ENCODE data around the gene PTPRD. TPM values are rescaled to one million over a fixed set of nuclear protein-coding genes. Genes with fewer than 3 reads are reported as not detected.
"Not testable (repeated sequence)": the region's sequence is repeated elsewhere in the genome, so short reads cannot be mapped to it uniquely, and the experiment has no call there.

PTPRD gene
- total and polyA plus RNA-seq, 9 donors, result 16.2 to 231 (median 85.8) TPM

DNA sequence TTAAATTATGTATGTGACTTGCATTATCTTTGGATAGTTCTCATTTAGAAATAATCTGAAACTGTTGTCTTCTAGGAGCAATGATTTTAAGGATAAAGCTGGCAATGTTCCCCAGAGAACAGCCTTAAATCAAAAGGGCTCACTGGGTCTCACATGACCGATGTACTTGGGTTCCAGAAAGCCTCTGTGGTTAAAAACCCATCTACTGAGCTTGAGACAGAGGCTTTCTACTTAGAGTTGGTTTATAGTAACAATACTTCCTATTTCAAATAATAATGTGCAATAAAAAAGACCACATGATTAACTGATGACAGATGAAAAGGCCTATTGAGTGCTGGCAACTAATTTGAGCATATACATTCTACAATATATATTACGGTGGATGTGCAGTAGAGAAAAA is 1143.5 kb downstream of the PTPRD start:
- TF ChIP-seq, protein P1, sequence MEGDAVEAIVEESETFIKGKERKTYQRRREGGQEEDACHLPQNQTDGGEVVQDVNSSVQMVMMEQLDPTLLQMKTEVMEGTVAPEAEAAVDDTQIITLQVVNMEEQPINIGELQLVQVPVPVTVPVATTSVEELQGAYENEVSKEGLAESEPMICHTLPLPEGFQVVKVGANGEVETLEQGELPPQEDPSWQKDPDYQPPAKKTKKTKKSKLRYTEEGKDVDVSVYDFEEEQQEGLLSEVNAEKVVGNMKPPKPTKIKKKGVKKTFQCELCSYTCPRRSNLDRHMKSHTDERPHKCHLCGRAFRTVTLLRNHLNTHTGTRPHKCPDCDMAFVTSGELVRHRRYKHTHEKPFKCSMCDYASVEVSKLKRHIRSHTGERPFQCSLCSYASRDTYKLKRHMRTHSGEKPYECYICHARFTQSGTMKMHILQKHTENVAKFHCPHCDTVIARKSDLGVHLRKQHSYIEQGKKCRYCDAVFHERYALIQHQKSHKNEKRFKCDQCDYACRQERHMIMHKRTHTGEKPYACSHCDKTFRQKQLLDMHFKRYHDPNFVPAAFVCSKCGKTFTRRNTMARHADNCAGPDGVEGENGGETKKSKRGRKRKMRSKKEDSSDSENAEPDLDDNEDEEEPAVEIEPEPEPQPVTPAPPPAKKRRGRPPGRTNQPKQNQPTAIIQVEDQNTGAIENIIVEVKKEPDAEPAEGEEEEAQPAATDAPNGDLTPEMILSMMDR (IDR thresholded peaks at IDR 0.05), result no peak
- TF ChIP-seq POLR2A (IDR thresholded peaks at IDR 0.05), result no peak
- no peak for TF ChIP-seq EP300 (IDR thresholded peaks at IDR 0.05)

DNA sequence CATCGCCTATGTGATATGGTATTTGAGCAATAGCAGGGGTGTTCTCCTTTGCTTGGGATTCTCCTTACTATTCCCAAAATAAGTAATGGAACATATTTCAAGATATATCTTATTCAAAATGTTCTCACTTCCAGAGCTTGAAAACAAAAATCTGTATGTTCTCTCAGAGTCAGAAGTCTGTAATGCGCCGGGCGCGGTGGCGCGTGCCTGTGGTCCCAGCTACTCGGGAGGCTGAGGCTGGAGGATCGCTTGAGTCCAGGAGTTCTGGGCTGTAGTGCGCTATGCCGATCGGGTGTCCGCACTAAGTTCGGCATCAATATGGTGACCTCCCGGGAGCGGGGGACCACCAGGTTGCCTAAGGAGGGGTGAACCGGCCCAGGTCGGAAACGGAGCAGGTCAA is 1170.9 kb downstream of the PTPRD start:
- not testable (repeated sequence) for DNase-seq; H3K4me1 ChIP-seq (ENCODE audit: insufficient read depth); H3K27ac ChIP-seq; H3K36me3 ChIP-seq; H3K9me3 ChIP-seq; H3K27me3 ChIP-seq; H3K4me3 ChIP-seq
- intact Hi-C loops (cut with DNase I), result loop anchor here in 1 of 4 donors (5.0 kb wide), 1 partner anchor 230 kb away; no protein-coding TSS in a partner anchor
- WGBS, 3 donors, result 93 to 95% (median 94%) methylated on average over 16 to 19 of the region's 19 CpGs

More for the DNA sequence above, 1143.5 kb downstream of the PTPRD start:
- Histone ChIP-seq H3K9me3 (no peaks in the 10 kb centered on the region), H3K4me3 (no peak overlapping the region), H3K36me3 (no peaks in the 10 kb centered on the region), H3K27ac (no peak overlapping the region), H3K27me3 (no peaks in the 10 kb centered on the region), H3K4me1 (ENCODE audit: insufficient read depth) (no peaks in the 10 kb centered on the region)
- 85 to 92% (median 87%) methylated on average over 2 of the region's 2 CpGs for WGBS, 3 donors
- intact Hi-C loops (cut with DNase I), result no loop called here
- DNase-seq, result no peak

DNA sequence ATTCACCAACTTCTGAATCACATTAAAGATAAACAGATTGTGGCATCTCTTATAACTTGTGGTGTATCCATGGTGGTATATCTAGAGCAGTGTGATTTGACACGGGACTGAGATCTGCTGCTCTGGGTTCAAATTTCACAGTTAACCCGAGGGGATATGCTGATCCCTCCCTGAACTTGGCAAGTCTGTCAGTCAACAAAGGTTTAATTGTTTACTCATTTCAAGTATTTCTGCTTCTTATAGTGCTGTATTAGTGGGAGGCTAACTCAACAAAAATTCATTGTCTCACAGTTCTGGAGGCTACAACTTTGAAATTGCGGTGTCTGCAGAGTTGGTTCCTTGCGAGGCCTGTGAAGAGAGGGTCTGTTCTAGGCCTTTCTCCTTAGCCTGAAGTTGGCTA is 1175.2 kb downstream of the PTPRD start:
- no peaks in the 10 kb centered on the region for H3K9me3 ChIP-seq
- no peaks in the 10 kb centered on the region for H3K27me3 ChIP-seq
- H3K4me3 ChIP-seq, result no peak overlapping the region
- no peak overlapping the region for H3K27ac ChIP-seq
- no peaks in the 10 kb centered on the region for H3K36me3 ChIP-seq
- TF ChIP-seq, protein P1 (IDR thresholded peaks at IDR 0.05), result no peak
- TF ChIP-seq POLR2A (IDR thresholded peaks at IDR 0.05), result no peak
- WGBS, 3 donors, result 84 to 93% (median 91%) methylated on average over 4 of the region's 4 CpGs
- intact Hi-C loops (cut with DNase I), result no loop called here
- H3K4me1 ChIP-seq (ENCODE audit: insufficient read depth), result no peaks in the 10 kb centered on the region
- DNase-seq, result no peak

DNA sequence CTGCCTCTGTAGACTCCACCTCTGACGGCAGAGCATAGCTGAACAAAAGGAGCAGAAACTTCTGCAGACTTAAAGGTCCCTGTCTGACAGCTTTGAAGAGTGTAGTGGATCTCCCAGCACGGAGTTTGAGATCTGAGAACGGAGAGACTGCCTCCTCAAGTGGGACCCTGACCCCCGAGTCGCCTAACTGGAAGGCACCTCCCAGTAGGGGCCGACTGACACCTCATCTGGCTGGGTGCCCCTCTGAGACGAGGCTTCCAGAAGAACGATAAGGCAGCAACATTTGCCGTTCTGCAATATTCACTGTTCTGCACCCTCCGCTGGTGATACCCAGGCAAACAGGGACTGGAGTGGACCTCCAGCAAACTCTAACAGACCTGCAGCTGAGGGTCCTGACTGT is 1186.3 kb downstream of the PTPRD start:
- DNase-seq; H3K27me3 ChIP-seq; H3K36me3 ChIP-seq; H3K9me3 ChIP-seq; H3K27ac ChIP-seq; intact Hi-C loops (cut with DNase I); H3K4me1 ChIP-seq (ENCODE audit: insufficient read depth); H3K4me3 ChIP-seq: not testable (repeated sequence)
- 92 to 95% (median 93%) methylated on average over 10 of the region's 10 CpGs for WGBS, 3 donors

DNA sequence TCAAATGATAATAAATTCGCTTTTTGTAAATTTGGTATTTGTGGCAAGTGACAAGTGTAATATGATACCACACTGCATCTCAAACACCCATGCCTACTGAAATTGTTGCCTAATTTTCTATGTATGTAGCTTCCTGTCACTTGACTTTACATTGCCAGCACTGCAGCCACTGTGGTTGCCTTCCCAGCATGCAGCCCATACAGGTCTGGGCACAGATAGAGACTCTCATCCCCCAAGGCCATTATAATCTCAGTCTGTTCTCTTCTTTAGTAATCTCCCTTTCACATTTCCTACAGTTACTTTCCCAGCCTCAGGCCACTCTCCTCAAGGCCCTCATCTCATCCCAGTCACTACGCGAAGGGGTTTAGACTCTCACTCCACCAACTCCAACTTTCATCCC is 1200.6 kb downstream of the PTPRD start:
- H3K4me3 ChIP-seq, result no peak overlapping the region
- H3K36me3 ChIP-seq, result no peaks in the 10 kb centered on the region
- no peaks in the 10 kb centered on the region for H3K9me3 ChIP-seq
- no peak for TF ChIP-seq EP300 (IDR thresholded peaks at IDR 0.05)
- TF ChIP-seq POLR2A (IDR thresholded peaks at IDR 0.05), result no peak
- TF ChIP-seq, protein P1 (IDR thresholded peaks at IDR 0.05), result no peak
- H3K27me3 ChIP-seq, result no peaks in the 10 kb centered on the region
- no peak for DNase-seq
- no peak overlapping the region for H3K27ac ChIP-seq
- 94 to 98% (median 95%) methylated on average over 3 of the region's 3 CpGs for WGBS, 3 donors
- no peaks in the 10 kb centered on the region for H3K4me1 ChIP-seq (ENCODE audit: insufficient read depth)
- intact Hi-C loops (cut with DNase I), result loop anchor here in 1 of 4 donors (10.0 kb wide), 1 partner anchor 243 kb away; no protein-coding TSS in a partner anchor

All from ovary (tissue), 9 donors.